ENCODE measurements around the gene CXXC1. TPM values are rescaled to one million over a fixed set of nuclear protein-coding genes. Genes with fewer than 3 reads are reported as not detected.
A peak's percentile ranks its signal among the peaks of the same experiment; 100 is the strongest.

The CXXC1 gene
- total and polyA plus RNA-seq, 2 of the 13 experiments (the other 11 are each of a cell fraction or from before 2014, with no cell fraction given), result 32.9 to 39.0 TPM

DNA sequence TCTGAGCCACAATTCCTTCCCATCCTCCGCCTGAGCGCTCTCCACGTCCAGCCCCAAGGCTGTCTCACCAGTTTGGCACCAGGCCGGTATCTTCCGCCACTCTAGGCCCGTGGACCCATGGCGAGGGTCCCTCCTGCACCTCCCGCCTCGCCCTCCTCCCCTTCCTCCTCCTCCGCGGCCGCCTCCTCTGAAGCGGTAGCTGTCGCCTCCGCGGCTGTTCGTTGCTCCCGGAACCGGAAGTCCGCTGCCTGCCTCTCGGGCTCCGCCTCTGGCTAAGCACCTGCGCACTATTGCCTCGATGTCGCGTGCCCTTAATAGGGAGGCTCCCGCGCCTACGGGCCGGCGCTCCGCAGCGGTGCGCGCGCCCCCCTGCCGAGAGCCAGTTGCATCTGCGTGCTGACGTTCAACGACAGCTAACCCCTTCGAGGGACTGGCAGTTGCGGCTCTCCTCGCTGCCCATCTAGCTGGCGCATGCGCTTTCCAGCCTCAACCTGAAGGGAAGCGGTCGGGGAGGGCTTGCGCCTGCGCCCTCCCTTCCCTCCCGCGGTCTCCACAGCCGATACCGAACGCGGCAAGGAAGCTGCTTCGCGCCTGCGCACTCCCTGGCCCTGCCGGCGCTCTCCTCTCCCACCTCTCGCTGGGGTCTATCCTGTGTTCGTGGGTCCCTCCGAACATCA, 6.1 kb downstream of the CXXC1 start, which contains the start of gene MBD1 (continued):
- TF ChIP-seq, protein P1, sequence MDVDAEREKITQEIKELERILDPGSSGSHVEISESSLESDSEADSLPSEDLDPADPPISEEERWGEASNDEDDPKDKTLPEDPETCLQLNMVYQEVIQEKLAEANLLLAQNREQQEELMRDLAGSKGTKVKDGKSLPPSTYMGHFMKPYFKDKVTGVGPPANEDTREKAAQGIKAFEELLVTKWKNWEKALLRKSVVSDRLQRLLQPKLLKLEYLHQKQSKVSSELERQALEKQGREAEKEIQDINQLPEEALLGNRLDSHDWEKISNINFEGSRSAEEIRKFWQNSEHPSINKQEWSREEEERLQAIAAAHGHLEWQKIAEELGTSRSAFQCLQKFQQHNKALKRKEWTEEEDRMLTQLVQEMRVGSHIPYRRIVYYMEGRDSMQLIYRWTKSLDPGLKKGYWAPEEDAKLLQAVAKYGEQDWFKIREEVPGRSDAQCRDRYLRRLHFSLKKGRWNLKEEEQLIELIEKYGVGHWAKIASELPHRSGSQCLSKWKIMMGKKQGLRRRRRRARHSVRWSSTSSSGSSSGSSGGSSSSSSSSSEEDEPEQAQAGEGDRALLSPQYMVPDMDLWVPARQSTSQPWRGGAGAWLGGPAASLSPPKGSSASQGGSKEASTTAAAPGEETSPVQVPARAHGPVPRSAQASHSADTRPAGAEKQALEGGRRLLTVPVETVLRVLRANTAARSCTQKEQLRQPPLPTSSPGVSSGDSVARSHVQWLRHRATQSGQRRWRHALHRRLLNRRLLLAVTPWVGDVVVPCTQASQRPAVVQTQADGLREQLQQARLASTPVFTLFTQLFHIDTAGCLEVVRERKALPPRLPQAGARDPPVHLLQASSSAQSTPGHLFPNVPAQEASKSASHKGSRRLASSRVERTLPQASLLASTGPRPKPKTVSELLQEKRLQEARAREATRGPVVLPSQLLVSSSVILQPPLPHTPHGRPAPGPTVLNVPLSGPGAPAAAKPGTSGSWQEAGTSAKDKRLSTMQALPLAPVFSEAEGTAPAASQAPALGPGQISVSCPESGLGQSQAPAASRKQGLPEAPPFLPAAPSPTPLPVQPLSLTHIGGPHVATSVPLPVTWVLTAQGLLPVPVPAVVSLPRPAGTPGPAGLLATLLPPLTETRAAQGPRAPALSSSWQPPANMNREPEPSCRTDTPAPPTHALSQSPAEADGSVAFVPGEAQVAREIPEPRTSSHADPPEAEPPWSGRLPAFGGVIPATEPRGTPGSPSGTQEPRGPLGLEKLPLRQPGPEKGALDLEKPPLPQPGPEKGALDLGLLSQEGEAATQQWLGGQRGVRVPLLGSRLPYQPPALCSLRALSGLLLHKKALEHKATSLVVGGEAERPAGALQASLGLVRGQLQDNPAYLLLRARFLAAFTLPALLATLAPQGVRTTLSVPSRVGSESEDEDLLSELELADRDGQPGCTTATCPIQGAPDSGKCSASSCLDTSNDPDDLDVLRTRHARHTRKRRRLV (CRISPR knock-in tag; IDR thresholded peaks at IDR 0.05), result peak; percentile 48; the same call in 1 of the 2 replicates
- TF ChIP-seq ETV5 (CRISPR knock-in tag; IDR thresholded peaks at IDR 0.05; ENCODE audit: borderline replicate concordance) (peak; percentile 78), EED (CRISPR knock-in tag; IDR thresholded peaks at IDR 0.05) (no peak), FOXK1 (CRISPR knock-in tag; IDR thresholded peaks at IDR 0.05; ENCODE audit: borderline replicate concordance, low read depth) (peak; percentile 53), SP140L (CRISPR knock-in tag; IDR thresholded peaks at IDR 0.05; ENCODE audit: borderline replicate concordance) (no peak), ZBTB42 (CRISPR knock-in tag; IDR thresholded peaks at IDR 0.05) (peak; percentile 84; the same call in 1 of the 2 replicates), FOXA3 (CRISPR knock-in tag; IDR thresholded peaks at IDR 0.05) (peak; percentile 41), KDM4B (CRISPR knock-in tag; IDR thresholded peaks at IDR 0.05) (peak; percentile 50; the same call in 1 of the 2 replicates), IKZF4 (CRISPR knock-in tag; IDR thresholded peaks at IDR 0.05; ENCODE audit: borderline replicate concordance, low read depth, not compliant biosample characterization) (peak; percentile 79), ZNF180 (CRISPR knock-in tag; IDR thresholded peaks at IDR 0.05; ENCODE audit: borderline replicate concordance, low read depth) (0 out of 2 replicates have a peak, but pooled peaks have one; percentile 53), ZNF75D (CRISPR knock-in tag; IDR thresholded peaks at IDR 0.05; ENCODE audit: borderline replicate concordance) (no peak), ZNF672 (CRISPR knock-in tag; IDR thresholded peaks at IDR 0.05) (0 out of 2 replicates have a peak, but pooled peaks have one; percentile 50), RFXAP (CRISPR knock-in tag; IDR thresholded peaks at IDR 0.05; ENCODE audit: borderline replicate concordance) (peak; percentile 68; the same call in 1 of the 2 replicates), MEF2D (CRISPR knock-in tag; IDR thresholded peaks at IDR 0.05) (peak; percentile 51), KMT2A (CRISPR knock-in tag; IDR thresholded peaks at IDR 0.05) (peak; percentile 93)
- TF ChIP-seq, protein P2, sequence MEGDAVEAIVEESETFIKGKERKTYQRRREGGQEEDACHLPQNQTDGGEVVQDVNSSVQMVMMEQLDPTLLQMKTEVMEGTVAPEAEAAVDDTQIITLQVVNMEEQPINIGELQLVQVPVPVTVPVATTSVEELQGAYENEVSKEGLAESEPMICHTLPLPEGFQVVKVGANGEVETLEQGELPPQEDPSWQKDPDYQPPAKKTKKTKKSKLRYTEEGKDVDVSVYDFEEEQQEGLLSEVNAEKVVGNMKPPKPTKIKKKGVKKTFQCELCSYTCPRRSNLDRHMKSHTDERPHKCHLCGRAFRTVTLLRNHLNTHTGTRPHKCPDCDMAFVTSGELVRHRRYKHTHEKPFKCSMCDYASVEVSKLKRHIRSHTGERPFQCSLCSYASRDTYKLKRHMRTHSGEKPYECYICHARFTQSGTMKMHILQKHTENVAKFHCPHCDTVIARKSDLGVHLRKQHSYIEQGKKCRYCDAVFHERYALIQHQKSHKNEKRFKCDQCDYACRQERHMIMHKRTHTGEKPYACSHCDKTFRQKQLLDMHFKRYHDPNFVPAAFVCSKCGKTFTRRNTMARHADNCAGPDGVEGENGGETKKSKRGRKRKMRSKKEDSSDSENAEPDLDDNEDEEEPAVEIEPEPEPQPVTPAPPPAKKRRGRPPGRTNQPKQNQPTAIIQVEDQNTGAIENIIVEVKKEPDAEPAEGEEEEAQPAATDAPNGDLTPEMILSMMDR (CRISPR knock-in tag; IDR thresholded peaks at IDR 0.05), result peak; percentile 66
- TF ChIP-seq, protein P3, sequence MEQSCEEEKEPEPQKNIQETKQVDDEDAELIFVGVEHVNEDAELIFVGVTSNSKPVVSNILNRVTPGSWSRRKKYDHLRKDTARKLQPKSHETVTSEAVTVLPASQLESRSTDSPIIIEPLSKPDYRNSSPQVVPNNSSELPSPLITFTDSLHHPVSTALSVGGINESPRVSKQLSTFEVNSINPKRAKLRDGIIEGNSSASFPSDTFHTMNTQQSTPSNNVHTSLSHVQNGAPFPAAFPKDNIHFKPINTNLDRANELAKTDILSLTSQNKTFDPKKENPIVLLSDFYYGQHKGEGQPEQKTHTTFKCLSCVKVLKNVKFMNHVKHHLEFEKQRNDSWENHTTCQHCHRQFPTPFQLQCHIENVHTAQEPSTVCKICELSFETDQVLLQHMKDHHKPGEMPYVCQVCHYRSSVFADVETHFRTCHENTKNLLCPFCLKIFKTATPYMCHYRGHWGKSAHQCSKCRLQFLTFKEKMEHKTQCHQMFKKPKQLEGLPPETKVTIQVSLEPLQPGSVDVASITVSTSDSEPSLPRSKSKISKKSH (CRISPR knock-in tag; IDR thresholded peaks at IDR 0.05; ENCODE audit: borderline replicate concordance), result peak; percentile 71
- TF ChIP-seq, protein P4, sequence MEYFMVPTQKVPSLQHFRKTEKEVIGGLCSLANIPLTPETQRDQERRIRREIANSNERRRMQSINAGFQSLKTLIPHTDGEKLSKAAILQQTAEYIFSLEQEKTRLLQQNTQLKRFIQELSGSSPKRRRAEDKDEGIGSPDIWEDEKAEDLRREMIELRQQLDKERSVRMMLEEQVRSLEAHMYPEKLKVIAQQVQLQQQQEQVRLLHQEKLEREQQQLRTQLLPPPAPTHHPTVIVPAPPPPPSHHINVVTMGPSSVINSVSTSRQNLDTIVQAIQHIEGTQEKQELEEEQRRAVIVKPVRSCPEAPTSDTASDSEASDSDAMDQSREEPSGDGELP (IDR thresholded peaks at IDR 0.05; ENCODE audit: borderline replicate concordance, low read depth), result peak; percentile 19; the same call in 1 of the 2 replicates
- TF ChIP-seq, protein P5, sequence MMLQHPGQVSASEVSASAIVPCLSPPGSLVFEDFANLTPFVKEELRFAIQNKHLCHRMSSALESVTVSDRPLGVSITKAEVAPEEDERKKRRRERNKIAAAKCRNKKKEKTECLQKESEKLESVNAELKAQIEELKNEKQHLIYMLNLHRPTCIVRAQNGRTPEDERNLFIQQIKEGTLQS (CRISPR knock-in tag; IDR thresholded peaks at IDR 0.05), result no peak; the same call in 1 of the 2 replicates
